GM21528 (cell line): Measurements from ENCODE around the gene MGAT4A.
"Not testable (repeated sequence)": the region's sequence is repeated elsewhere in the genome, so short reads cannot be mapped to it uniquely, and the experiment has no call there.

Experiments used
- ATAC-seq: cut with Tn5 transposase; IDR thresholded peaks from one replicate; pipeline ENCODE4 v1.9.1; 2021; ENCODE audit warnings: mild to moderate bottlenecking, moderate library complexity; ENCODE audit not compliant: unreplicated experiment, low FRiP score

Gene MGAT4A

DNA sequence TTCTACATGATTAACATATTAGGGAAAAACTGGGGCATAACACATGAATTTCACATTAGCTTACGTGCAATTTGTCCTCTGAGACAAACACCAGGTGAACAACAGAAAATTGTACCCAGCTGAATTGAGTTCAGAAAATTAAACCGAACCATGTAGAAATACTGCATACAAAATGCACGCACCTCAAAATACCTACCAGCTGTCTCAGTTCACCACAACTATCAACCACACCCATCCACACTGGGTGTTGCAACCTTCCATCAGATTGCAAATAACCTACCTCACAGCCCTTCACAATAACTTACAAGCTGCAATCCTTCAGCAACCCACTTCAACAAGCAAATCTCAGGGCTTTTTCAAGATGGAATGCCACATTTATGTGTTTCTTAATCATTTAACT, 66.6 kb downstream of the MGAT4A start:
- no peak for ATAC-seq

GRCh38 chr2:98663511-98664090, 67.3 kb downstream of the MGAT4A start:
- ATAC-seq = no peak

DNA sequence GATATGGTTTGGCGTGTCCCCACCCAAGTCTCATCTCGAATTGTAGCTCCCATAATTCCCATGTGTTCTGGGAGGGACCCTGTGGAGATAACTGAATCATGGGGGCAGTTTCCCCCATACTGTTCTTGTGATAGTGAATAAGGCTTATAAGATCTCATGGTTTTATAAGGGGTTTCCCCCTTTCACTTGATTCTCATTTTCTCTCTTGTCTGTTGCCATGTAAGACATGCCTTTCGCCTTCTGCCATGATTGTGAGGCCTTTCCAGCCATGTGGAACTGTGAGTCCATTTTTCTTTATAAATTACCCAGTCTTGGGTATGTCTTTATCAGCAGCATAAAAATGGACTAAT, 71.5 kb downstream of the MGAT4A start:
- not testable (repeated sequence) for ATAC-seq

DNA sequence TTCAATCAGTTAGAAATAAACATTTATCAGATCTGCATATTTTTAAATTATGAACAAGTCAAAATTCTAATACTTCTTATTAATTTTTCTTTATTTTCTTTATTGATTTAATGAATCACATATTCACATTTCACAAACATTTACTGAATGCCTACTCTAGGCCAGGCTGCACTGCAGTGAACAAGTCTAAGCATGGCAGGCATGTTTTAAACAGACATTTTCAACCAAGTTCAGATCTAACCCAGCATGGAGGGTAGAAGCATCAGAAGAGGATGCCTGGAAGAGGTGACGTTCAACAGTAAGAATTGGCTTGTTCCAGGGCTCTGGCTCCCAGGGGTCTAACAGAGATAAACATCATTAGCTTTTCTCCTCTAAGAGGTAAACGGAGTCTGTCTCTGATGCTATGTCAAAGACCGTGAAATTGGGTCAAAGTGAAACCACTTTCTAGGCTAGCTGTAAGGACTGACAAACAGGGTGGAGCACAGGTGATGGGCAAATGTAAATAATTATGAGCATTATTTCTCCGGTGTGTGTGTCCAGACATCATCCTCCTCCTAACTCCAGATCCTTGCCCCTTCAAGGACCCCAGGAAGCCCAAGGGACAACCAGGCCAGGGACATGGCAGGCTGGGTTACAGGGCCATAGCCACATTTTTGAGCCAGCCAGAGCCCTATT, 72.0 kb downstream of the MGAT4A start:
- no peak for ATAC-seq

GRCh38 chr2:98656800-98657199, 74.1 kb downstream of the MGAT4A start:
- ATAC-seq = no peak

- ATAC-seq = no peak
These were observed 76.0 kb downstream of the MGAT4A start for GRCh38 chr2:98654699-98655495.

- no peak for ATAC-seq
These were observed 79.9 kb downstream of the MGAT4A start for GRCh38 chr2:98650998-98651397.

- no peak for ATAC-seq
These were observed 80.9 kb downstream of the MGAT4A start for GRCh38 chr2:98649992-98650375.

GRCh38 chr2:98649135-98649991, 81.6 kb downstream of the MGAT4A start:
- ATAC-seq = peak; percentile 66

DNA sequence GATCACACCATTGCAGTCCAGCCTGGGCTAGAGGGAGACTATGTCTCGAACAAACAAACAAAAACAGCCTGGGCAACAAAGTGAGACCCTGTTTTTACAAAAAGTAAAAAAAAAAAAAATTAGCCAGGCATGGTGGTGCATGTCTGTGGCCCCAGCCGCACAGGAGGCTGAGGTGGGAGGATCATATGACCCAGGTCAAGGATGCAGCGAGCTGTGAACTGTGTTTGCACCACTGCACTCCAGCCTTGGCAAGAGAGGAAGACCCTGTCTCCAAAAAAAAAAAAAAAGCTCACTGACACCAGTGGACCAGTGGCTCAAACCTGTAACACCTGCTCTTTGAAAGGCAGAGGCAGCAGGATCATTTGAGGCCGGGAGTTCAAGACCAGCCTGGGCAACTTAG, 82.5 kb downstream of the MGAT4A start:
- no peak for ATAC-seq

- no peak for ATAC-seq
These were observed 83.3 kb downstream of the MGAT4A start for GRCh38 chr2:98647636-98648035.

DNA sequence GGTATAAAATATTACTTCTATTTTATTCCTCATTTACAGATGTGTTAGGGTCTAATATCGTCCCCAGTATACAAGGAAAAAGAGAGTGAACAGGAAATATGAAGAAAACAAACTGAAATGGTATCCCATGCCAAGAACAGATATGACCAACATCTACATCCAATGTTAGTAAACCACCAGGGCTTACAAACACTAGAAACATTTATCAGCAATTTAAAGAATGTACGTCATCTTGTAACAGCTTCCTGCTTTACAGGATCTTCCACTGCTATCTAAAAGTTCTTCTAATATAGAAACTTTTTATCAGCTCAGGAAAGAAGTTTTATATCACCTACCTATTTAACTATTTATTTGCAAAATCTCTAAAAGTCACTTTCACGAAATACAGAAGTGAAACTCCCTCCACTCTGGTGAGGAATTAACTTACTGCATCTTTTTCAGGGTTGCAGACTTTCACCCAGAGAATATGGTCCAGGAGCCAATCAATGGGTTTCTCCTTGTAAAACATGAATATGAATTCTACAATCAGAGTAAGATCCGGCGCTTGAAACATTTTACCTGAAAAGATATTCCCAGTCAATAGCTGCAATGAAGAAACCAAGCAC, 87.3 kb downstream of the MGAT4A start:
- no peak for ATAC-seq

DNA sequence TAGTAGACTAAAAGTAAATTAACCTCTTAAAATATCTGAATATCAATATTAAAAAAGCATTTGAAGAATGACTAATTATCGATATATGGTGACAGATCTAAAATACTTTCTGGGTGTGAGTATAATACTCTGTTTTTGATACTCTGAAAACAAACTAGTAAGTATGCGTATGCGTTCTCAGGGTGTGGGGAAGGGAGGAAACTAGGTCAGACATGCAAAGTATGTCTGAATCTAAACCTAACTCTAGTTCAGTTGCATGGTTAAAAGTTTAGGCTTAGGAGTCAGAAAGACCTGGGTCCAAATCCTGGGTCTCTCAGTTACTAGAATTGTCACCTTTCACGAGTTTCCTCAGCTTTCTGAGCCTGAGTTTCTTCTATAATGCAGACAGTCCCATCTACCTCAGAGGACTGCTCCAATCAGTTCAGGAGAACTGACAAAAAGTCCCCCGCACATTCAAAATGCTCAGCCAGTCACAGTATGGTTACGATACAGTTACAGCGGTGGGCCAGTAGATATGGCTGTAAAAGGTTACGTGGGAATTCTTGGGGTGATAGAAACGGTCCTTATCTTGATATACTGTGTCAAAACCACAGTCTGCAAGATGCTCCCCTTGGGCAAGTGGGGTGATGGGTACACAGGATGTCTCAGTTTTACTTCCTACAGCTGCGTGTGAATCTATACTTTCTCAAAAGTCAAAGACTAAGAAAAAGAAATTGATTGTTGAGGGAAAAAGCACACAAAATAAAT, 93.4 kb downstream of the MGAT4A start:
- peak; percentile 89 for ATAC-seq

- no peak for ATAC-seq
These were observed 96.4 kb downstream of the MGAT4A start for GRCh38 chr2:98634406-98635092.

GRCh38 chr2:98632351-98632750, 98.6 kb downstream of the MGAT4A start:
- ATAC-seq = no peak

- ATAC-seq = no peak
These were observed 107.3 kb downstream of the MGAT4A start for GRCh38 chr2:98623657-98624056.

GRCh38 chr2:98617149-98617548, 113.8 kb downstream of the MGAT4A start:
- no peak for ATAC-seq

- ATAC-seq = no peak
These were observed 115.5 kb downstream of the MGAT4A start for GRCh38 chr2:98615481-98615880.

- no peak for ATAC-seq
These were observed 116.8 kb downstream of the MGAT4A start for GRCh38 chr2:98614024-98614739.
